Measurements from ENCODE around the gene TBL2. TPM values are rescaled to one million over a fixed set of nuclear protein-coding genes. Genes with fewer than 3 reads are reported as not detected.
"Not testable (repeated sequence)": the region's sequence is repeated elsewhere in the genome, so short reads cannot be mapped to it uniquely, and the experiment has no call there.

The TBL2 gene
- total RNA-seq, 2 donors from 2014 or later: 27.7 to 29.6 TPM

- H3K36me3 Mint-ChIP-seq (ENCODE audit: insufficient read depth in 2 of 2): no peaks in the 10 kb centered on the region
These were observed 37.5 kb upstream of the TBL2 start for GRCh38 chr7:73615886-73616285.

GRCh38 chr7:73614937-73615336 is 36.6 kb upstream of the TBL2 start:
- ATAC-seq (replicated peaks in 1 of 2); H3K27ac Mint-ChIP-seq; H3K36me3 Mint-ChIP-seq (ENCODE audit: insufficient read depth in 2 of 2): not testable (repeated sequence)

More at GRCh38 chr7:73615886-73616285, 37.5 kb upstream of the TBL2 start:
- no peak for ATAC-seq (replicated peaks in 1 of 2)
- Mint-ChIP-seq H3K4me3 (no peak overlapping the region), H3K9me3 (no peaks in the 10 kb centered on the region), H3K27ac (no peak overlapping the region), H3K4me1 (ENCODE audit: low read depth) (no peaks in the 10 kb centered on the region), H3K27me3 (ENCODE audit: low read depth) (peaks cover 27% of the 10 kb centered on the region)
- no peak for DNase-seq

GRCh38 chr7:73613954-73614735 is 35.8 kb upstream of the TBL2 start:
- H3K27ac Mint-ChIP-seq: no peak overlapping the region
- no peak for DNase-seq
- no peak for ATAC-seq (replicated peaks in 1 of 2)
- no peaks in the 10 kb centered on the region for H3K9me3 Mint-ChIP-seq
- H3K4me1 Mint-ChIP-seq (ENCODE audit: low read depth): no peaks in the 10 kb centered on the region
- no peak overlapping the region for H3K4me3 Mint-ChIP-seq
- no peaks in the 10 kb centered on the region for H3K36me3 Mint-ChIP-seq (ENCODE audit: insufficient read depth in 2 of 2)
- H3K27me3 Mint-ChIP-seq (ENCODE audit: low read depth): peaks cover 41% of the 10 kb centered on the region

More at GRCh38 chr7:73614937-73615336, 36.6 kb upstream of the TBL2 start:
- H3K9me3 Mint-ChIP-seq; DNase-seq; H3K4me1 Mint-ChIP-seq (ENCODE audit: low read depth); H3K4me3 Mint-ChIP-seq: not testable (repeated sequence)
- peaks cover 34% of the 10 kb centered on the region for H3K27me3 Mint-ChIP-seq (ENCODE audit: low read depth)

- Mint-ChIP-seq H3K27me3 (ENCODE audit: low read depth) (peaks cover 36% of the 10 kb centered on the region), H3K4me1 (ENCODE audit: low read depth) (no peaks in the 10 kb centered on the region), H3K9me3 (no peaks in the 10 kb centered on the region), H3K27ac (no peak overlapping the region), H3K4me3 (no peak overlapping the region), H3K36me3 (ENCODE audit: insufficient read depth in 2 of 2) (no peaks in the 10 kb centered on the region)
- ATAC-seq (replicated peaks in 1 of 2) (no peak), DNase-seq (no peak)
These were observed 34.4 kb upstream of the TBL2 start for GRCh38 chr7:73612598-73613269.

GRCh38 chr7:73611017-73611555 is 32.7 kb upstream of the TBL2 start:
- Mint-ChIP-seq H3K27ac (no peak overlapping the region), H3K9me3 (no peaks in the 10 kb centered on the region), H3K27me3 (ENCODE audit: low read depth) (peaks cover 42% of the 10 kb centered on the region), H3K4me1 (ENCODE audit: low read depth) (no peaks in the 10 kb centered on the region), H3K4me3 (no peak overlapping the region), H3K36me3 (ENCODE audit: insufficient read depth in 2 of 2) (no peaks in the 10 kb centered on the region)
- ATAC-seq (replicated peaks in 1 of 2) (no peak), DNase-seq (no peak)

GRCh38 chr7:73610105-73610504 is 31.7 kb upstream of the TBL2 start:
- no peak for DNase-seq
- peaks cover 42% of the 10 kb centered on the region for H3K27me3 Mint-ChIP-seq (ENCODE audit: low read depth)
- H3K4me1 Mint-ChIP-seq (ENCODE audit: low read depth): no peaks in the 10 kb centered on the region
- H3K27ac Mint-ChIP-seq: no peak overlapping the region
- no peak for ATAC-seq (replicated peaks in 1 of 2)
- no peaks in the 10 kb centered on the region for H3K9me3 Mint-ChIP-seq
- H3K4me3 Mint-ChIP-seq: no peak overlapping the region
- no peaks in the 10 kb centered on the region for H3K36me3 Mint-ChIP-seq (ENCODE audit: insufficient read depth in 2 of 2)

GRCh38 chr7:73607692-73607983 is 29.3 kb upstream of the TBL2 start:
- ATAC-seq (replicated peaks in 1 of 2); H3K4me3 Mint-ChIP-seq; H3K9me3 Mint-ChIP-seq; H3K27ac Mint-ChIP-seq; H3K4me1 Mint-ChIP-seq (ENCODE audit: low read depth); H3K36me3 Mint-ChIP-seq (ENCODE audit: insufficient read depth in 2 of 2); DNase-seq: not testable (repeated sequence)
- H3K27me3 Mint-ChIP-seq (ENCODE audit: low read depth): peaks cover 22% of the 10 kb centered on the region

- no peaks in the 10 kb centered on the region for H3K4me1 Mint-ChIP-seq (ENCODE audit: low read depth)
- H3K27ac Mint-ChIP-seq: no peak overlapping the region
- H3K9me3 Mint-ChIP-seq: no peaks in the 10 kb centered on the region
- DNase-seq (peak; percentile 74 to 77), ATAC-seq (replicated peaks in 1 of 2) (peak; percentile 79)
- H3K4me3 Mint-ChIP-seq: no peak overlapping the region
- H3K36me3 Mint-ChIP-seq (ENCODE audit: insufficient read depth in 2 of 2): no peaks in the 10 kb centered on the region
- H3K27me3 Mint-ChIP-seq (ENCODE audit: low read depth): peaks cover 20% of the 10 kb centered on the region
These were observed 28.7 kb upstream of the TBL2 start for GRCh38 chr7:73606801-73607691.

GRCh38 chr7:73605601-73606220 is 27.3 kb upstream of the TBL2 start:
- DNase-seq (no peak), ATAC-seq (replicated peaks in 1 of 2) (no peak)
- Mint-ChIP-seq H3K36me3 (ENCODE audit: insufficient read depth in 2 of 2) (no peaks in the 10 kb centered on the region), H3K27me3 (ENCODE audit: low read depth) (peaks cover 20% of the 10 kb centered on the region), H3K4me1 (ENCODE audit: low read depth) (no peaks in the 10 kb centered on the region), H3K27ac (no peak overlapping the region), H3K9me3 (no peaks in the 10 kb centered on the region), H3K4me3 (no peak overlapping the region)

- no peak for DNase-seq
- ATAC-seq (replicated peaks in 1 of 2): no peak
- Mint-ChIP-seq H3K27me3 (ENCODE audit: low read depth) (peaks cover 11% of the 10 kb centered on the region), H3K27ac (no peak overlapping the region), H3K9me3 (no peaks in the 10 kb centered on the region), H3K4me3 (no peak overlapping the region), H3K4me1 (ENCODE audit: low read depth) (no peaks in the 10 kb centered on the region), H3K36me3 (ENCODE audit: insufficient read depth in 2 of 2) (no peaks in the 10 kb centered on the region)
These were observed 24.6 kb upstream of the TBL2 start for GRCh38 chr7:73602721-73603651.

- Mint-ChIP-seq H3K4me3 (no peak overlapping the region), H3K27ac (no peak overlapping the region), H3K36me3 (ENCODE audit: insufficient read depth in 2 of 2) (no peaks in the 10 kb centered on the region), H3K27me3 (ENCODE audit: low read depth) (peaks cover 10% of the 10 kb centered on the region), H3K4me1 (ENCODE audit: low read depth) (no peaks in the 10 kb centered on the region), H3K9me3 (no peaks in the 10 kb centered on the region)
- ATAC-seq (replicated peaks in 1 of 2) (no peak), DNase-seq (no peak)
These were observed 21.5 kb upstream of the TBL2 start for GRCh38 chr7:73599916-73600315.
